Uterus (tissue), 2 donors: ENCODE data around the gene SLAMF7.

Source experiments
- CTCF ChIP-seq, 4 experiments: fragments of 200-600 bp in 2 of 4; fragments of 450-650 bp in 2 of 4; sonication (generic) in 2 of 4; IDR thresholded peaks; one replicate each; pipeline ENCODE4 v1.5.1; 2016 to 2019; ENCODE audit warnings: antibody characterized with exemption in 4 of 4, mild to moderate bottlenecking in 2 of 4, moderate library complexity in 1 of 4
- POLR2A ChIP-seq, 2 donors: fragments of 450-650 bp; IDR thresholded peaks; one replicate each; pipeline ENCODE4 v1.6.1; 2016; ENCODE audit warnings: antibody characterized with exemption in 2 of 2, mild to moderate bottlenecking in 1 of 2, moderate library complexity in 1 of 2

- TF ChIP-seq POLR2A (IDR thresholded peaks at IDR 0.05) (no peak), CTCF (IDR thresholded peaks at IDR 0.05) (no peak)
Measured at GRCh38 chr1:160742428-160743127, 3.5 kb downstream of the SLAMF7 start.
